ENCODE results near the gene CBARP.

The CBARP gene

DNA sequence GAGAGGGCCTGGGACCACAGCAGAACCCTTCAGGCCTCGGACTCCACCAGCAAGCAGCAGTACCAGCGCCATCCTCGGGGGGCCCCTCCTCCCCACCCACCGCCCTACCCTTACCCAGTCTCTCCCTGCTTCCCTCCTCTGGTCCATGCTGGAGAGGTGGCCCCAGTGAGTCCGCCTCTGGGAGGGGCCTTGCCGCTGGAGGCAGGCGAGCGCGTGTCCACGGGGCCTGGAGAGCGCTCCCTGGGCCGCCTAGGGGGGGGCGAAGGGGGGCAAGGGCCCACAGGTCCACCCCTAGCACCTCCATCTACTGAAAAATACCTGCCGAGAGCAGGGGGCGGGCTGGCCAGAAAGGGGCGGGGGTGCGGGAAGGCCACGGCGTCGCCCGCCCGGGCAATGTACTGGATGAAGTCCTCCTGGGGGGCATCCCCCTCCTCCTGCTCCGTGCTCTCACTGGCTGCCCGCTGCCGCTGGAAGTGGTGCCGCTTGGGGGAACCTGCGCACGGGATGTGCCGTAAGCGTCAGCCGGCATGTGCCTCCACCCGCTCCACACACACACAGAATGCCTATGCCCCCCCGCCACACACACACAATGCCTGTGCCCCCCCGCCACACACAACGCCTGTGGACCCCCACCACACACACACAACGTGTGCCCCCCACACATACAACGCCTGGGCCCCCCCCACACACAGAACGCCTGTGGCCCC, 6.9 kb downstream of the CBARP start:
- DNase-seq (ENCODE audit: low read depth, low spot score), result no peak
- H3K4me3 ChIP-seq (ENCODE audit: low read length), result no peak overlapping the region

DNA sequence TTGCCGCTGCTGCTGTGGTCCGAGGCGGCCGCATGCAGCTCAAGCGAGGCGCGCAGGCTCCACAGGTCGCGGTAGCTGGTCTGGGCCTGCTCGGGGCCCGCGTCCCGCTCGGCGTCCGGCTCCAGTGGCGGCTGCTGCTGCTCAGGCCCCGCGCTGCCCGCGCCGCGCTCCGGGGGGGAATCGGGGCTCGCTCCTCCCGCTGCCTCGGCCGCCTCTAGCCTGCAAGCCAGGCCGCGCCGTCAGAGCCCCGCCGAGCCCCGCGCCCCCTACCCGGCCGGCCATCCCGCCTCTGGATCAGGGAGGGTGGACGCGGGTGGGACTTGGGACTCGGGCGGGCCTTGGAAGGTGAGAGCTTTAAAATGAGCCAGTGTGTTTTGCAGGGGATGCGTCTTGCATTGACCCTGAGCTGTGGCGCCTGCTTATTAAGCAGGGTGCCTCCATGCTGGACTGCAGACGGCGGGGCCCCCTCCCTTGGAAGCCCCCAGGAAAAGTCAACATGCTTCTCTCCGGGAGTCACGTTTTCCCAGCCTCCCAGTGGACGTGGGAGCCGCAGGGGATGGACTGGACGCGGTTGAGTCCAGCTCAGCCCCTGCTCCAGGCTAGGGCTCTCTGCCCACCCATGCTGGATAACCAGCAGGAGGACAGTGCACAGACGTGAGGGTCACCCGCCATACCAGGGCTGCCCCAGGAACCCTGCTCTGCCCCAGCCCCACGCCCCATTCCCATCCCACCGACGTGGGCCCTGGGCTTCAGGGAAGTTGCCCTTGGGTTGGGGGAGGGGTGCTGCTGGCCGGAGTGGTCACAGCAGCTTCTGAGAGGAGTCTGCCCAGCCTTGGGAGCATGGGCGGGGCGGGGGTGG, 7.7 kb downstream of the CBARP start:
- no peak overlapping the region for H3K4me3 ChIP-seq (ENCODE audit: low read length)
- DNase-seq (ENCODE audit: low read depth, low spot score), result no peak

DNA sequence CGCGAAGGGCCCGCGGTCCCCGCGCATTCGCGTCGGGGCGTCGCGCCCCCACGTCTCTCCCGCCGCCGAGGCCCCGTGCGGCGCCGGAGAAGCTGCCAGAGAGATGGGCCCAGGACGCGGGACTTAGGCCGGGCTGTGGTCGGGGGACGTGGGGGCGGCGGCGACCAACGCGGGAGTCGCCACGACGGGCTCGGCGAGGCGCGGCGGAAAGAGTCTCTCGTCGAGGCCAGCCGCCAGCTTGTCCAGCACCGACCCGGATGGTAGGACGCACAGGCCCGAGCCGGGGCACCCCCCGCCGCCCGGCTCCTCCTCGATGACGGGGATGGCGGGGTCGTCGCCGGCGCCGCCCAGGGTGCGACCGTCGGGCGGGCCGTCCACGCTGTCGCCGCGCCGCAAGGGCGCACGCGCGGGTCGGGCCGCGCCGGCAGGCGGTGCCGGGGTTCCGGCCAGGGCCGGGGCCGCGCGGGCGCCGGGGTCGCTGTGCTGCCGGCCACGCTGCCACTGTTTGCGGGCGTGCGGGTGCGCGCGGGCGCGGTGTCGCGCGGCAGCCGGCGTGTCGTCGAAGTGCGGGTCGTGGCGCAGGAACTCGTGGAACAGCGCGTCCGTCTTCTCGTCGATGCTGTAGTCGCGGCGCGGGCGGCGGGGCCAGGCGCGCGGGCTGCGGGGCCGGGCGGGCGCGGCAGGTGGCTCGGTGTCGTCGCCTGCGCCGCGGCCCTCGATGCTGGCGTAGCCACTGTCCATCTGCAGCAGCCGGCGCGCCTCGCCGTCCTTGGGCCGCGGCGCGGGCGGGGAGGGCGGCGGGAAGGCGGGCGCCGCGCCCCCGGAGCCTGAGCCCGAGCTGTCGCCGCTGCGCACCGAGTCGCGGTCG, 8.5 kb downstream of the CBARP start:
- no peak for DNase-seq (ENCODE audit: low read depth, low spot score)

DNA sequence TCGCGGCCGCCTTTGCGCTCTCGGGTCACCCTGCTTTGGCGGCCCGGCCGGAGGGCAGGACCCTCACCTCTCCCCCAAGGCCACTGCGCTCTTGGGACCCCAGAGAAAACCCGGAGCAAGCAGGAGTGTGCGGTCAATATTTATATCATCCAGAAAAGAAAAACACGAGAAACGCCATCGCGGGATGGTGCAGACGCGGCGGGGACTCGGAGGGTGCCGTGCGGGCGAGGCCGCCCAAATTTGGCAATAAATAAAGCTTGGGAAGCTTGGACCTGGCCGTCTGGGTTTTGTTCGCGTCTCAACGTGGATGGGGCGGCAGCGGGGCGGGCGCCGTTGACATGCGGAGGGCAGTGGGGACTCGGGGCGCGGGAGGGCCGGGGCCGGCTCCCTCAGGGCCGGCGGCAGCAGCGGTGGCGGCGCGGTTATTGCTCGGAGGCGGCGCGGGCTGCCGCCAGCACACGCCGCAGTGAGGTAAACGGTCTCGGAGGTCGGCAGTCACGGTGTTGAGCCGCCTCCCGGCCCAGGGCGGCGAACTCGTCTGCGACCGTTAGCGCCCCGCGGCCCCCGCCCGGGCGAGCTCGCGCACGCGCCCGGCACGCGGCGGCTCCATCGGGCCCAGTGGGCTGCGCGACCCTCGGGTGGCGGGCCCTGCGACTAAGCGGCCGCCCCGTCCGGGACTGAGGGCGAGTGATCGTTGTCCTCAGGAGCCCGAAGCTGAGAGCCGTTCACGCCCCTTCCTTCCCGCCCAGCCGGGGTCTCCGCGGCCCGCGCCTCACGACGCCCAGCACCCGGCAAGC, 9.4 kb downstream of the CBARP start:
- no peak overlapping the region for H3K4me3 ChIP-seq (ENCODE audit: low read length)
- DNase-seq (ENCODE audit: low read depth, low spot score), result no peak

More for the DNA sequence above, 8.5 kb downstream of the CBARP start:
- H3K4me3 ChIP-seq (ENCODE audit: low read length), result no peak overlapping the region

DNA sequence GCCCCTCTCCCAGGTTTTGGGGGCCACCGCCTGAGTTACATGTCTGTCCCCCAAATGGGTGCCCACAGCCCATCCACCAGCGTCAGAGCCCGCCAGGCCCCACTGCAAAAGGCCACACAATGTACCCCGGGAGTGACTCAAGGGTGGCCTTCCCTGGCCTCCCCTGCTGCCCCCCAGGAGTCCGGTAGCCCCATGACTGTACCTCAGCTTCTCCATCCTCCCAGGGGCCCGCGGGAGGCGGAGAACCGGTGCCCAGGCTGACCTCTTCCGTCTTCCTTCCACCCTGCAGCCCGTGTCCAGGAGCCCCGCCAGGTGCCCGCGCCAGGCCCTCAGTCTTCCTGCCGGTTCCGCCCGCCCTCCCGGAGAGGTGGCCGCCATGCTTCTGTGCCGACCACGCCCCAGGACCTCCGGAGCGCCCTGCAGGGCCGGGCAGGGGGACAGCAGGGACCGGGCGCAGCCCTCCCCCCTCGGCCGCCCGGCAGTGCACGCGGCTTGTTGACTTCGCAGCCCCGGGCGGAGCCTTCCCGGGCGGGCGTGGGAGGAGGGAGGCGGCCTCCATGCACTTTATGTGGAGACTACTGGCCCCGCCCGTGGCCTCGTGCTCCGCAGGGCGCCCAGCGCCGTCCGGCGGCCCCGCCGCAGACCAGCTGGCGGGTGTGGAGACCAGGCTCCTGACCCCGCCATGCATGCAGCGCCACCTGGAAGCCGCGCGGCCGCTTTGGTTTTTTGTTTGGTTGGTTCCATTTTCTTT, 10.3 kb downstream of the CBARP start:
- DNase-seq (ENCODE audit: low read depth, low spot score), result no peak
- H3K4me3 ChIP-seq (ENCODE audit: low read length), result no peak overlapping the region

DNA sequence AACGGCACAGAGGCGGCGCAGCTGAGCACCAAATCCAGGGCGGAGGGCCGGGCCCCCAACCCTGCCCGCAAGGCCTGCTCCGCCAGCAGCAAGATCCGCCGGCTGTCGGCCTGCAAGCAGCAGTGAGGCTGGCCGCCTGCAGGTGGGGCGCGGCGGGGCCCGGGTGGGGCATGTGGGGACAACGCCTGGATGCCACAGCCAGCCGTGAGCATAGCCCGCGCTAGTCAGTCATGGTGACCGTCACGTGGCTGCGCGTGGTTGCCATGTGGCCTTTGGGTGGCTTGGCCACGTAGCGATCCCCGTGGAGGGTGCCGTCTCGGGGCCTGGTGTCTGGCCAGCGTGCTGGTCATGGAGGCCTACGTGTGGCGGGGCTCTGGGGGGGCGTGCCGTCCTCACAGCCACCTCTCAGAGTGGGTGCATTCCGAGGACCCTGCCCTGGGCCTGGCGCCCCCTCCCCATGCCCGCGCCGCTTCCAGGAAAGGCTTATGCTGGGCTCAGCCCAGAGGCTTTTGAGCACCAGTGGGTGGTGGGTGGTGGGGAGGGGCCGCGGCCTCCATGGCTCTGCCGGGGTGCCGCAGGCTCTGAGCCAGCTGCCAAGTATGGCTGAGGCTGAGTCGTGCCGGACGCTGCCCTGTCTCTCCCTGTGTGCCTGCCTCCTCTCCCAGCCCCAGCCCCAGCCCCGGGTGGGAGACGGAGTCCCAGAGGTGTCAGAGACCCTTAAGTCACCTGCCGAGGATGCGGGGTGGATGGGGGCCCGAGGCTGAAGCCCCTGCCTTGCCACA, 11.1 kb downstream of the CBARP start:
- H3K4me3 ChIP-seq (ENCODE audit: low read length), result no peak overlapping the region
- DNase-seq (ENCODE audit: low read depth, low spot score), result no peak

DNA sequence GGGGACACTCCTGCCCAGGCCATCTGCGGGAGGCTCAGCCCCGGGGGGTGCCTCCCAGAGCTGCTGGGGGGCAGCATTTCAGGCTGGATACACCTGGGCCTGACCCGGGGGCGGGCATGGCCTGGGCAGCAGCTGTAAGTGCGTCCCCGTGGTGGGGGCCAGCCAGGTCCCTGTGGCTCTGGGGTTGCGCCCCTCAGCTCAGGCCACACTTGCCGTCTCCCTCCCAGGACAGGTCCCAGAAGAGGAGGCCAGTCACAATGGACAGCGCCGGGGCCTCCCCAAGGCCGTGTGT, 11.6 kb downstream of the CBARP start:
- DNase-seq (ENCODE audit: low read depth, low spot score), result no peak
- H3K4me3 ChIP-seq (ENCODE audit: low read length), result no peak overlapping the region

DNA sequence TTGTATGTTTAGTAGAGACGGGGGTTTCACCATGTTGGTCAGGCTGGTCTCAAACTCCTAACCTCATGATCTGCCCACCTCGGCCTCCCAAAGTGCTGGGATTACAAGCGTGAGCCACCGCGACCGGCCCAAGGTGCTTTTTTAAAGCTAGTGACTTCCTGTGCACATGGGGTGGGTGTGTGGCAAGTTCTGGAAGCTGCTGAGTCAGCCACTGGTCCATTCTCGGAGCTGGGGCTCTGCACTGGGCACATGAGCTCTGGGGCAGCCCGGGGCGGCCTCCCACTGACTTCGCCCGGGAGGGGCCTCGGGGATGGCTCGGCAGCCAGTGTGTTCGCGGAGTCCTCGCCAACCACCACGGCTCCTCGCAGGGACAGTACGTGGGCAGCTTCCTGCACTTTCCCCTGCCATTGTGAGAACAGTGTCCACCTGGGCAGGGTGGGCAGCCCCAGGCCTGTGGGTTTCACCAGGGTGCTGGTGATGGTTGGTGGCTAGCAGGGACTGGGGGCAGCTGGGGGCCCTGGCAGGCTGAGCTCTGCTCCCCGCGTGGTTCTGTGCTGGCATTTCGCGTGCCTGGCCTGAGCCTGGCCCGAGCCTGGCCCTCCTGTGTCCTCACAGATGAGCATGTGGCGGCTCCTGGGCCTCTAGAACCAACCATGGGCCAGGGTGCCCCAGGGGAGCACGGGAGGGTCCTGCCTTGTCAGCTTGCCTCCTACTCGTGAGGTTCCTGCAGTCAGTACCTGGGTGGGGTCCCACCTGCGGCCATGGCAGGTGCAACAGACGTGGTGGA, 12.2 kb downstream of the CBARP start:
- no peak for DNase-seq (ENCODE audit: low read depth, low spot score)

DNA sequence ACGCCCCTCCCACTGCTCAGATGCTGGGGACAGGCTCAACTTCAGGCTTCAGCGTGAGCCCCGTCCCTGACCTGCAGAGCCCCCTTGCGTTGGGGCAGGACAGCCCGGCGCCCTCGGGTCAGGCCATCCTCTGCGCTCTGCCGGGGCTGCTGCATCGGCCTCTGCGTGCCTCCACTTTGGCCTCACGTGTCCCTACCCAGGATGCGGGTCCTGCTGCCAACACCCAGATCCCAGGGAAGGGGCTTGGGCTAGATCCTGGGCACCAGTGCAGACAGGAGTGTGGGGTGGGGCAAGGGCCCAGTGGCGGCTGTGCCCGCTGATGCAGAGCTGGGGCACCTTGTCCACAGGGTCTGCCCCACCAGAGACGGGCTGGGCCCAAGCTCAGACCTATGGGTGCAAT, 13.0 kb downstream of the CBARP start:
- DNase-seq (ENCODE audit: low read depth, low spot score), result no peak

More for the DNA sequence above, 12.2 kb downstream of the CBARP start:
- no peak overlapping the region for H3K4me3 ChIP-seq (ENCODE audit: low read length)

DNA sequence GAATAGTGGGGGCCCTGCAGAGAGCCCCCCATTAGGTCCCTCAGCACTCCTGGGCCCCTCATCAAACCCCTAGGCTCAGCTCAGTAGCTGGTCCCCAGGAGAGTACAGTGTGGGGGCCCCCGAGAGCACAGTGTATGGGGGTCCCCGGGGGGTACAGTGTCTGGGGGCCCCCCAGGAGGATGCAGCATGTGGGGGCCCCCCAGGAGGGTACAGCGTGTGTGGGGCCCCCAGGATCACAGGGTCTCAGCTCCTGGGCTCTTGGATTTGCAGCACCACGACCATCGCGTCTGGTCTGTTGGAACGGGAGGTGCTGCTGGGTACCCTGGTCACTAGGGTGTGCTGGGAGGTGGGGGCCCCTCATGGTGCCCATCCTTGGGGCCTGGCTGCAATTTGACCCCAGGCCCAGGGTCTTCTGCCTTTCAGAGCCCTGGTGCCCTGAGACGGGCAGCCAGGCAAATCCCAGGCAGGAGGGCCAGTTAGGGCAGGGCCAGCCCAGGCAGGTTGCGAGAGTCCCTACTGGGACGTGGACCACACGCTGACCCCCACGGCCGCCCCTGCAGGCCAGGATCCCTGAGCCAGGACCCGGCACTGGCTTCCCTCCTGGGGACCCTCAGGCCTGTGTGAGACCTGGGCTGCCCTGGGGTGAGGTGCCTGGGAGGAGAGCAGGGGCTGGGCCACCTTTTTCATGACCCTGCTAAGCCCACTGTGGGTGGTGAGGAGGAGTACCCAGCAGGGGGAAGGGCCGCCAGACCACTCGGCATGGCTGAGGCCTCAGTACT, 13.6 kb downstream of the CBARP start:
- H3K4me3 ChIP-seq (ENCODE audit: low read length), result no peak overlapping the region
- no peak for DNase-seq (ENCODE audit: low read depth, low spot score)

More for the DNA sequence above, 13.0 kb downstream of the CBARP start:
- no peak overlapping the region for H3K4me3 ChIP-seq (ENCODE audit: low read length)

DNA sequence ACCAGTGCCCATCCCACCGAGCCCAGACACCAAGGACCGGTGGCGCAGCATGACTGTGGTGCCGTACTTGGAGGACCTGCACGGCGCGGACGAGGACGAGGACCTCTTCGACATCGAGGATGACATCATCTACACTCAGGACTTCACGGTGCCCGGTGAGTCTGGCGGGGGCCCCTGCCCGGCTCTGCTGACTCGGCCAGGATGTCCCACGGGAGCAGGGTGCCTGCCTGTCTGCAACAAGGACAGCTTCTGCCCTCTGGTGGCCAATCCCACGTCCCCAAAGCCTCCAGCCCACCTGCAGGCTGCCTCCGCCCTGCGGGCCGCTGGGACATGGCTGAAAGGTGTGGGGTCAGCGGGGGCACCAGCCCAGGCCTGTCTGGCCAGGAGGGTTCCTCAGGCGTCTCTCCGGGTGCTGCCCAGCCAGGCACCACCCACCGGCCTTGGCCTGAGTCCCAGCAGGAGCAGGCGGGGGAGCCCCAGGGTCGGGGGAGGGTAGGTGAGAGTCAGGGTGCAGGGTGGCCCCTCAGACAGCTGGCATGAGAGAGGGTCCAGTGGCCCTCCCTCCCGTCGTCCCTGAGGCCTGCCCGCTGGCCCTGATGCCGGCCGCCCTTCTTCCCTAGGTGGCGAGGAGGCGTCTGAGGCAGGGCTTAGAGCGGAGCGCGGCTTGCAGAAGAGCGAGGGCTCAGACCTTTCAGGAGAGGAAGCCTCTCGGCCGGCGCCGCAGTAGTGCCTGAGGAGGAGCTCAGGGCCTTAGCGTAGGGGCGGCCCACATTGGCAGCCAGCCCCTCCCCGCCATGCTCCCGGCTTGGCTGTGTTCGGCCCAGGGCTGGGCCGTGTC, 14.6 kb downstream of the CBARP start:
- no peak for DNase-seq (ENCODE audit: low read depth, low spot score)
- no peak overlapping the region for H3K4me3 ChIP-seq (ENCODE audit: low read length)

DNA sequence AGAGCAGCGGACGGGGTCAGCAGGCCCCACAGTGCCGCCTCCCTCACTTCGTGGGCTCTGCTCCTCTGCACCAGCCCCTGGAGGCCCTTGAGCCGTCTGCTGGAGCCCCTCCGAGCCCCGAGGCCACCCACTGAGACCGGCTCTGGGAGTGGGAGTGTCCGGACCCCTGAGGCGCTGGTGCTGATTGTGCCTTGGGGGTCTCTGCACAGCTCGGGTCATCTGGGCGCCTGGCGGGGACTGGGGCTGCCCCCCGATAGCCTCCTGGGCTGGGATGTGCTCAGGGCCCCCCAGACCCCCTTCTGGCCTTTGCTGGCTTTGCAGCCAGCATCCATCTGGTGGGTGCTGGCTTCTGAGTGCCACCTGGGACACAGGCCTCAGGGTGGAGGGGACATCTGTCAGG, 15.4 kb downstream of the CBARP start:
- H3K4me3 ChIP-seq (ENCODE audit: low read length), result no peak overlapping the region
- no peak for DNase-seq (ENCODE audit: low read depth, low spot score)

DNA sequence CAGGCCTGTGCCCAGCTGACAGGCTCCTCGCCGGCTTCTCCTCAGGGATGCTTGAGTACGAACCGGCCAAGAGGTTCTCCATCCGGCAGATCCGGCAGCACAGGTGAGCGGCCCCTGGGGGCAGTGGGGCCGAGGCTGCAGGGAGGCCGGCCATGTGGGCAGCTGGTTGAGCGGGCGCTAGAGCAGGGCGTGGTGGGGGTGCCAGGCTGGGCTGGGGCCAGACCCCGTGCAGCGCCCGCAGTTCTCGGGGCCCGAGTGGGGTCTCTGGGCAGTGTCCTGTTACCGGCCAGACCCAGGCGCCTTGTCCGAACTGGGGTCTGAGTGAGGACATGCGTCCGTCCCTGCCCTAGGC, 15.9 kb downstream of the CBARP start:
- no peak overlapping the region for H3K4me3 ChIP-seq (ENCODE audit: low read length)

DNA sequence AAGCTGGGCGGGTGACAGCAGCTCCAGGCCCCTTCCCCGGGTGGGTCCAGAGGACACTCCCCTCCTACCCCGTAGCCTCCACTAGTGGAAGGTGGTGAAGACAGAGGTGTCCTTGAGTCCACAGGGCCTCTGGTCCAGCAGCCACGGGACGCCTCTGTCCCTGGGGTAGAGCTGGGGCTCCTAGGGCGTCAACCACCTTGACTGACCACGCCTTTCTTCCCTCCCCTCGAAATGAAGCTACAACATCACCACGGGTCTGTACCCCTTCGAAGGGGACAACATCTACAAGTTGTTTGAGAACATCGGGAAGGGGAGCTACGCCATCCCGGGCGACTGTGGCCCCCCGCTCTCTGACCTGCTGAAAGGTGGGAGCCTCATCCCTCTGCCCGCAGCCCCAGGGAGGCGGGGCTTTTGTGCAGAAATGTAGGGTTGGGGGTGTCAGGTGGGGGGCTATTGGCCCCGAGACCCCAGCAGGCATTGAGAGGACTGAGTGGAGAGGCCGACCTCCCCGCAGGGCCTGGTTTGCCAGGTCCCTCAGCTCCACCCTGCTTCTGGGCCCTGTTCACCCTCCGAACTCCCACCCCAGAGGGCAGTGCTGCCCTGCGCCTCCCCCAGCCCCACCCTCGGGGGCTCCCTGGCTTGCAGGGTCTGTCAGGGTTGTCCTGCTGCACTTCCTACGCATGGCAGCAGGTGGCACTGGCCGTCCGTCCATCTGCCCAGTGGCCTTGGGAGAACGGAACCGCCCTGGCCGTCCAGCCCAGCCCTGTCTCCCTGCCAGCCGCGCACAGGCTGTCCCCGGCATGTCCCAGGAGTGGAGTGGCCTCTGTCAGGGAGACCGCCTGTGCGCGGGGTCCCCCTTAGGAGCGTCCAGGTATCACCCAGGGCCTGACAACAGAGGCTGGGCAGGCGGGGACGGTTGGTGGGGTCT, 16.6 kb downstream of the CBARP start:
- DNase-seq (ENCODE audit: low read depth, low spot score), result no peak
- no peak overlapping the region for H3K4me3 ChIP-seq (ENCODE audit: low read length)

More for the DNA sequence above, 15.9 kb downstream of the CBARP start:
- no peak for DNase-seq (ENCODE audit: low read depth, low spot score)

Data from Jurkat, Clone E6-1 (cell line).